K562 (cell line): Measurements from ENCODE around the gene GPR108. TPM values are rescaled to one million over a fixed set of nuclear protein-coding genes. Genes with fewer than 3 reads are reported as not detected.

Experiments used
- ARID3A ChIP-seq: IDR thresholded peaks from 2 replicates; pipeline ENCODE4 v1.6.1; 2012; ENCODE audit warnings: low read depth, low read length, improper control_type of control experiment, borderline replicate concordance
- CBX1 ChIP-seq: sonication (generic); IDR thresholded peaks from 2 replicates; pipeline ENCODE4 v1.6.1; 2016; ENCODE audit warnings: antibody characterized with exemption, low read depth, mild to moderate bottlenecking
- ELK1 ChIP-seq: sonication (generic); formaldehyde crosslinking; IDR thresholded peaks from 2 replicates; pipeline ENCODE4 v1.8.1; 2022; ENCODE audit warnings: missing genetic modification reagents
- FIP1L1 ChIP-seq: fragments of 200-400 bp; formaldehyde crosslinking; IDR thresholded peaks from 2 replicates; pipeline ENCODE4 v1.6.1; 2018; ENCODE audit warnings: mild to moderate bottlenecking, low read depth, low read length; ENCODE audit not compliant: poor library complexity, severe bottlenecking
- MECOM ChIP-seq: fragments of 250-450 bp; sonication (Bioruptor Pico); IDR thresholded peaks from 2 replicates; pipeline ENCODE4 v1.8.0; 2022; ENCODE audit warnings: inconsistent platforms
- MXD1 ChIP-seq: fragments of 250-450 bp; sonication (Bioruptor Pico); IDR thresholded peaks from 2 replicates; pipeline ENCODE4 v1.8.0; 2021; ENCODE audit warnings: borderline replicate concordance, mild to moderate bottlenecking, moderate library complexity; ENCODE audit not compliant: poor library complexity, severe bottlenecking
- NCOA1 ChIP-seq: fragments of 450-650 bp; IDR thresholded peaks from 2 replicates; pipeline ENCODE4 v1.6.1; 2016; ENCODE audit warnings: low read depth
- NFIX ChIP-seq: fragments of 250-450 bp; sonication (Bioruptor Pico); IDR thresholded peaks from 2 replicates; pipeline ENCODE4 v1.4.0; 2020; ENCODE audit warnings: low read depth, mild to moderate bottlenecking, moderate library complexity
- POLR3G ChIP-seq: IDR thresholded peaks from 2 replicates; pipeline ENCODE4 v1.6.1; 2011; ENCODE audit not compliant: insufficient read length, insufficient replicate concordance; ENCODE audit errors: extremely low read depth
- RCOR1 ChIP-seq, 2 experiments: IDR thresholded peaks; 2 replicates each; pipeline ENCODE4 v1.6.1; 2012; ENCODE audit warnings: low read depth in 2 of 2, low read length in 2 of 2, borderline replicate concordance in 1 of 2, improper control_type of control experiment in 1 of 2
- SMAD2 ChIP-seq: fragments of 150-350 bp; IDR thresholded peaks from 2 replicates; pipeline ENCODE4 v1.6.1; 2014; ENCODE audit warnings: low read depth, mild to moderate bottlenecking, low read length
- SP1 ChIP-seq: sonication (generic); formaldehyde crosslinking; IDR thresholded peaks from 2 replicates; pipeline ENCODE4 v1.8.1; 2022; ENCODE audit warnings: mild to moderate bottlenecking, missing genetic modification reagents
- ZKSCAN8 ChIP-seq: fragments of 200-800 bp; sonication (Bioruptor generic); IDR thresholded peaks from 2 replicates; pipeline ENCODE4 v1.6.1; 2016; ENCODE audit warnings: missing genetic modification characterization, missing compliant biosample characterization
- ZNF3 ChIP-seq: fragments of 250-450 bp; sonication (Bioruptor Pico); IDR thresholded peaks from 2 replicates; pipeline ENCODE4 v1.5.0; 2021; ENCODE audit warnings: mild to moderate bottlenecking, moderate library complexity
- polyA plus RNA-seq, 8 experiments: library from polyadenylated mRNA; depleted of rRNA in 4 of 8; stranded (reverse) in 5 of 8; unstranded in 3 of 8; fragments of >200 nt; fragmentation: Nextera tagmentation in 2 of 8; fragmentation: Illumina TruSeq in 1 of 8; extraction: Ambion mirVana in 2 of 8; extraction: Trizol in 1 of 8; gene quantifications; 2 replicates each; pipeline versions ENCODE4 v1.2.1 to v1.2.3, GENCODE V29; 2011 to 2014; ENCODE audit warnings: inconsistent platforms in 1 of 8, missing spikeins in 1 of 8
- total RNA-seq, 7 experiments: library from RNA; depleted of rRNA in 6 of 7; stranded (reverse); fragments of >200 nt in 6 of 7; fragmentation: Illumina TruSeq in 2 of 7; extraction: Trizol in 2 of 7; gene quantifications; 2 replicates each; pipeline versions ENCODE4 v1.2.1 to v1.2.3, GENCODE V29; 2011 to 2021; ENCODE audit warnings: low replicate concordance in 1 of 7
- TF ChIP-seq, protein P1 (sequence below), 2 experiments: fragments of 450-650 bp; IDR thresholded peaks; 2 replicates each; pipeline ENCODE4 v1.6.1; 2016; ENCODE audit warnings: mild to moderate bottlenecking in 2 of 2, borderline replicate concordance in 1 of 2, low read depth in 1 of 2, moderate library complexity in 1 of 2

Gene GPR108
- total and polyA plus RNA-seq, 9 of the 15 experiments (the other 6 are each of a cell fraction or from before 2014, with no cell fraction given), result 2.4 to 33.2 (median 24.4) TPM

- TF ChIP-seq, protein P1, sequence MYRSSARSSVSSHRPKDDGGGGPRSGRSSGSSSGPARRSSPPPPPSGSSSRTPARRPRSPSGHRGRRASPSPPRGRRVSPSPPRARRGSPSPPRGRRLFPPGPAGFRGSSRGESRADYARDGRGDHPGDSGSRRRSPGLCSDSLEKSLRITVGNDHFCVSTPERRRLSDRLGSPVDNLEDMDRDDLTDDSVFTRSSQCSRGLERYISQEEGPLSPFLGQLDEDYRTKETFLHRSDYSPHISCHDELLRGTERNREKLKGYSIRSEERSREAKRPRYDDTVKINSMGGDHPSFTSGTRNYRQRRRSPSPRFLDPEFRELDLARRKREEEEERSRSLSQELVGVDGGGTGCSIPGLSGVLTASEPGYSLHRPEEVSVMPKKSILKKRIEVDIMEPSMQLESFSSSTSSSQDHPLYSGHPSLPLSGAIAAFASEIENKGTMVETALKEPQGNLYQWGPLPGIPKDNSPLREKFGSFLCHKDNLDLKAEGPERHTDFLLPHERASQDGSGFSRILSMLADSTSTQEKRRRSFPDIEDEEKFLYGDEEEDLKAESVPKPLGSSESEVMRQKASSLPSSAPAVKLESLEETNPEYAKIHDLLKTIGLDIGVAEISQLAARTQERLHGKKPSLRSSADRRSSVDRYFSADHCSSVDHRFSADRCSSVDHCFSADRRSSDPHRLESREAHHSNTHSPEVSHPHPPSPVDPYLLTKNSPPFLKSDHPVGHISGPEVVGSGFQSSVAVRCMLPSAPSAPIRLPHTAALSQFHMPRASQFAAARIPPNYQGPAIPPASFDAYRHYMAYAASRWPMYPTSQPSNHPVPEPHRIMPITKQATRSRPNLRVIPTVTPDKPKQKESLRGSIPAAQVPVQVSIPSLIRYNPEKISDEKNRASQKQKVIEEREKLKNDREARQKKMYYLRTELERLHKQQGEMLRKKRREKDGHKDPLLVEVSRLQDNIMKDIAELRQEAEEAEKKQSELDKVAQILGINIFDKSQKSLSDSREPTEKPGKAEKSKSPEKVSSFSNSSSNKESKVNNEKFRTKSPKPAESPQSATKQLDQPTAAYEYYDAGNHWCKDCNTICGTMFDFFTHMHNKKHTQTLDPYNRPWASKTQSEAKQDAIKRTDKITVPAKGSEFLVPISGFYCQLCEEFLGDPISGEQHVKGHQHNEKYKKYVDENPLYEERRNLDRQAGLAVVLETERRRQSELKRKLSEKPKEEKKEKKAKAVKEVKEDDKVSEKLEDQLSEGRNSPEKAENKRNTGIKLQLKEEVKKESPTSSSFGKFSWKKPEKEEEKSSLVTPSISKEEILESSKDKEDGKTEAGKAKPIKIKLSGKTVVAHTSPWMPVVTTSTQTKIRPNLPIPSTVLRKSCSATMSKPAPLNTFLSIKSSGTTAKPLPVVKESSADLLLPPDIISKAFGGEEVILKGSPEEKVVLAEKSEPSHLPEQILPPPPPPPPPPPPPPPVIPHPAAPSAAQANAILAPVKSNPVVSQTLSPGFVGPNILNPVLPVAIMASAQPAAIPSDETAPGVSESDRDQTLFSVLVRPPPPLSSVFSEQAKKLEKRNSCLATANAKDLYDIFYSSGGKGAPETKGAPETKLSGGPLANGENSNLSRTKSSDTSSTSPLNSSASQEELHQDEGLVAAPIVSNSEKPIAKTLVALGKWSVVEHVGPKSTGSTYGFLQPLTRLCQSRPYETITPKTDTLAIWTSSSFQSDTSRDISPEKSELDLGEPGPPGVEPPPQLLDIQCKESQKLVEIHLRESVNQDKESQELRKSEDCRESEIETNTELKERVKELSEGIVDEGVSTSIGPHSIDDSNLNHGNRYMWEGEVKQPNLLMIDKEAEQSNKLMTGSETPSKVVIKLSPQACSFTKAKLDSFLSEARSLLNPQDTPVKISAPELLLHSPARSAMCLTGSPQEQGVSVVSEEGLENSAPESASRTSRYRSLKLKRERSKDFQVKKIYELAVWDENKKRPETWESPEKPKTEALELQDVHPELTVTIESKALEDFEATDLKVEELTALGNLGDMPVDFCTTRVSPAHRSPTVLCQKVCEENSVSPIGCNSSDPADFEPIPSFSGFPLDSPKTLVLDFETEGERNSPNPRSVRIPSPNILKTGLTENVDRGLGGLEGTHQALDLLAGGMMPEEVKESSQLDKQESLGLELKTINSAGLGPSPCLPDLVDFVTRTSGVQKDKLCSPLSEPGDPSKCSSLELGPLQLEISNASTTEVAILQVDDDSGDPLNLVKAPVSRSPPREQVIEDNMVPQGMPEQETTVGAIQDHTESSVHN (IDR thresholded peaks at IDR 0.05; ENCODE audit: borderline replicate concordance in 1 of 2, low read depth in 1 of 2), result no peak
- TF ChIP-seq SP1 (0 out of 2 replicates have a peak, but pooled peaks have one; percentile 28), ARID3A (no peak), NCOA1 (no peak), ZKSCAN8 (CRISPR knock-in tag) (no peak), SMAD2 (no peak), MXD1 (CRISPR knock-in tag) (no peak), ZNF3 (CRISPR knock-in tag) (no peak), MECOM (CRISPR knock-in tag) (no peak), CBX1 (peak; percentile 69; the same call in 1 of the 2 replicates), POLR3G (no peak), NFIX (CRISPR knock-in tag) (no peak), FIP1L1 (no peak), RCOR1 (IDR thresholded peaks at IDR 0.05; ENCODE audit: borderline replicate concordance in 1 of 2, low read depth in 2 of 2, low read length in 2 of 2) (0 out of 4 replicates have a peak, but pooled peaks of 1 of the 2 experiments have one; percentile 15), ELK1 (CRISPR knock-in tag) (no peak)
Observed at GRCh38 chr19:6772028-6772865, 34.9 kb upstream of the GPR108 start, which contains the start of gene VAV1 (continued).
